T-helper 22 cell (primary cell): ENCODE results near the gene MYL10.
"Not testable (repeated sequence)": the region's sequence is repeated elsewhere in the genome, so short reads cannot be mapped to it uniquely, and the experiment has no call there.

Experiments used
- DNase-seq: peaks from one replicate; pipeline ENCODE4 v3.0.0-alpha.2; 2020; ENCODE audit warnings: low read depth

The MYL10 gene

GRCh38 chr7:101650579-101651081, 21.5 kb upstream of the MYL10 start:
- DNase-seq = no peak

- DNase-seq = not testable (repeated sequence)
Observed at GRCh38 chr7:101647876-101648275, 18.8 kb upstream of the MYL10 start.

- DNase-seq = no peak
Observed at GRCh38 chr7:101645951-101646350, 16.9 kb upstream of the MYL10 start.

- DNase-seq = no peak
Observed at GRCh38 chr7:101644879-101645278, 15.8 kb upstream of the MYL10 start.

GRCh38 chr7:101639127-101639526, 10.0 kb upstream of the MYL10 start:
- DNase-seq = not testable (repeated sequence)

- DNase-seq = no peak
Observed at GRCh38 chr7:101636822-101637623, 7.9 kb upstream of the MYL10 start.

GRCh38 chr7:101635484-101635883, 6.4 kb upstream of the MYL10 start:
- DNase-seq = no peak

GRCh38 chr7:101634196-101634717, 5.2 kb upstream of the MYL10 start:
- no peak for DNase-seq

- no peak for DNase-seq
Observed at GRCh38 chr7:101633511-101633910, 4.4 kb upstream of the MYL10 start.

GRCh38 chr7:101632641-101633040, 3.5 kb upstream of the MYL10 start:
- no peak for DNase-seq

- DNase-seq = no peak
Observed at GRCh38 chr7:101631224-101631714, 2.2 kb upstream of the MYL10 start.

- DNase-seq = no peak
Observed at GRCh38 chr7:101630591-101630990, 1.5 kb upstream of the MYL10 start.

GRCh38 chr7:101628522-101628921, 574 bp downstream of the MYL10 start:
- DNase-seq = no peak

GRCh38 chr7:101626758-101627157, 2.3 kb downstream of the MYL10 start:
- no peak for DNase-seq

- DNase-seq = no peak
Observed at GRCh38 chr7:101626069-101626671, 2.9 kb downstream of the MYL10 start.

- no peak for DNase-seq
Observed at GRCh38 chr7:101625031-101625791, 3.9 kb downstream of the MYL10 start.

- DNase-seq = no peak
Observed at GRCh38 chr7:101624246-101625001, 4.7 kb downstream of the MYL10 start.

- no peak for DNase-seq
Observed at GRCh38 chr7:101622609-101623173, 6.4 kb downstream of the MYL10 start.

- DNase-seq = no peak
Observed at GRCh38 chr7:101620991-101621390, 8.1 kb downstream of the MYL10 start.

GRCh38 chr7:101620395-101620794, 8.7 kb downstream of the MYL10 start:
- no peak for DNase-seq

- DNase-seq = no peak
Observed at GRCh38 chr7:101618916-101619315, 10.2 kb downstream of the MYL10 start.
